Effector CD4-positive, alpha-beta T cell (primary cell): ENCODE data around the gene PCK1. TPM values are rescaled to one million over a fixed set of nuclear protein-coding genes. Genes with fewer than 3 reads are reported as not detected.
"Not testable (repeated sequence)": the region's sequence is repeated elsewhere in the genome, so short reads cannot be mapped to it uniquely, and the experiment has no call there.

Experiments used
- DNase-seq: peaks from one replicate; pipeline ENCODE4 v3.0.0-alpha.2; 2020
- total RNA-seq: gene quantifications from one replicate; lab custom pipeline; 2026; lab: John Stamatoyannopoulos, UW

Gene PCK1
- total RNA-seq: not detected

- DNase-seq: no peak
Observed at GRCh38 chr20:57560554-57561355, at the start of gene PCK1. TSS of gene PCK1 (plus strand) at chr20:57561110. CDS start at chr20:57561412, 302 bp downstream.

- DNase-seq: not testable (repeated sequence)
Observed at GRCh38 chr20:57511709-57512108, 49.2 kb upstream of the PCK1 start.

DNA sequence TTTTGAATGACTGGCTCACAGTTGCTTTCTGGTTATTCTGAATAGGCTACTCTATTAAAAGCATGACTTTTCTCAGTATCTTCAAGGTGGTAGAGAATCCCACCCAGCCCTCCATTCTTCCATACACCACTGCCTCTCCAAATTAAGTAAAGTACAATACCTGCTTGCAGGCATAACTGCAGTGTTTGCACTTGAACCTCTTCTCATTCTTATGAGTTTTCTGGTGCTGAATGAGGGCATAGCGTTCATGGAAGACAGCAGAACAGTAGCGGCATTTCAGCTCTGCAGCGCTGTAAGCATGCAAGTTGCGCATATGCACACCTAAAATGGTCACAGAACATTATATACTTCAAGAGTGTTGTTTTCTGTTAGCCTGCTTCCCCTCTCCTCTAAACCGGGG lies 48.5 kb upstream of the PCK1 start:
- no peak for DNase-seq

DNA sequence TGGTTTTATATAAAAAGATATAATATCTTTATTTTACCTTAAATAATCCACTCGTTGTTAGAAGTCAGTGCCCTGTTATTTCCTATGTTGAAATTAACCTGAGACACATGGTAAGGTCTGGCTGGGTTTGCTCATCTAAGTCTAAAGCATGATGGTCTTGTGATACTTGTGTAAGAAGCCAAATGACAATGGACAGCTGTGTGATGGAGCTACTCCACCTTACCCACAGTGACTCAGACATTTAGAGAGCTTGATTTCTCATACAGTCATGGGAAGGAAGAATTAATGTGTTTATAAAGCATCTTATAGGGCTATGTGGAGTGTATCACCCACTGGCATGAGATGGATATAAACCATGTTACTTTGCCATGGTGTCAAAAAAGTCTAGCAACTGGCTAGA lies 47.7 kb upstream of the PCK1 start:
- DNase-seq: no peak

GRCh38 chr20:57514273-57514751 lies 46.6 kb upstream of the PCK1 start:
- DNase-seq: no peak

- DNase-seq: no peak
Observed at GRCh38 chr20:57517904-57518303, 43.0 kb upstream of the PCK1 start.

DNA sequence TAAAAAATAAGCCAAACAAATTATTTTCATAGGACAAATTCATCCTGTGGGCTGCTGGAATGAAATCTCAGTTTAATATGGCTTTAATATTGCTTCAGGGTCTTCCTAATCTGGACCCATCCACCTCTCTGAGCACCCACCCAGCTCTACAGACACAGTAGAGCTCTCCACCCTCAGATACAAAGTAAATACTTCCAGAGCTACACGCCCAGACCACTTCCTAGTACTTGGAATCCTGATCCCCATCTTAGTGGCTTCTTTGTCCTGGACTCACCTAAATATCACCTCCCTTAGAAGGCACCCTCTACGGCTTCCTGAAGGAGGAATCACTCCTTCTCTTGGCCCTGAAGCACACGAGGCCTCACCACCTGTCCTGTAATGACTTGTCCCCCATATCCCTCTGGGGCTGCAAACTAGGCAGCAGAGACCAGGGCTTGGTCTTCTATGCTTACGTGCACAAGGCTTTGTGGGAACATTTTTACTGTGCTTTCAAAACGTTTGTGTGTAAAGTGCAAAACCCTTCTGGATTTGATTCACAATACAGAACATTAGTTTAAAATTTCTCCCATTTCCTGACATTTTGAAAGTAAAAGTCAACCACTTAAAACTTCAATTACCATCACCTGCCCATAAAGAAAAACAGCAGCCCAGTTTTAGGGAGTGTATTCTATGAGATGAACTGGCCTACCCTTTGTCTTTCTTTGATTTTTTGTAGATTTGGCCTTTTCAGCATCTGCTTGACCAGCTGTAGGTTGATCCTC lies 38.4 kb upstream of the PCK1 start:
- no peak for DNase-seq

DNA sequence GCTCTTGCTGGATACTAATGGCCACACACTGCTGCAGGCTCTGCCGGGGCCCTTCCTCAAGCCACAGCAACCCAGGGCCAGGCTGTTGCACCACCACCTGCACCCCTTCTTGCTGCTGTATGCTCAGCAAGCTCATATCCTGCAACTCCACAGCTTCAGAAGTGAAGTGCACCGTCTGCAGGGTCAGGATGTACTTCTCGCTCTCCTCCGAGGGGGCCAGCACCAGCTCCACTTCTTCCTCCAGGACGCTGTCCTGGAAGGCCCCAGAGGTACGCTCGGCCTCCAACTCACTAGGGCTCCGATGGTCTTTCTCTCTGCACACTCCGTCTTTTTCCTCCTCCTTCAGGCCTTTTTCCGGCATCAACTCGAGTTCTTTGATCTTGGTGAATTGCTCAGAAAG lies 37.1 kb upstream of the PCK1 start:
- no peak for DNase-seq

GRCh38 chr20:57524511-57525176 lies 36.3 kb upstream of the PCK1 start, which contains the start of gene CTCFL:
TSS of gene CTCFL (minus strand) at chr20:57525140. CDS start at chr20:57524205, 935 bp downstream.
- DNase-seq: no peak

- DNase-seq: no peak
Observed at GRCh38 chr20:57525328-57526086, 35.4 kb upstream of the PCK1 start.

GRCh38 chr20:57526087-57526884 lies 34.6 kb upstream of the PCK1 start:
- no peak for DNase-seq

- no peak for DNase-seq
Observed at GRCh38 chr20:57526885-57527460, 33.9 kb upstream of the PCK1 start.

DNA sequence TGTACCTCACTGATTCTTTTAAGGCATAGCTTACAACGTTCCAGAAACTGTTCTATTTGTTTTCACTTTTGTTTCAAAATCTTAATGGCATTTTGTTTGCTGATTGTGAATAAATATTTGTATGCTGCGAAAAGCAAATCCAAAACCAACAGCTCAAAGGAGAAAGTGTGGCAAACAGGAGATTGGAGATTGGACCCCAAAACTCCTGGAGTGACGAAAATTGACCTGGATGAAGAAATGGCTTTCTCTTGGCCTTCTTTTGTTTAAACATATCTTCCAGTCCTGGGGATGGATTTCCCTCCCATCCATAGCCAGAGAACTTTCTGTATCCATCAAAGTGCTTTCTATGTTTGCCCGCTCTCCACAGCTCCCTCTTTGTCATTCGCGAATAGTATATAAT lies 33.2 kb upstream of the PCK1 start:
- no peak for DNase-seq

DNA sequence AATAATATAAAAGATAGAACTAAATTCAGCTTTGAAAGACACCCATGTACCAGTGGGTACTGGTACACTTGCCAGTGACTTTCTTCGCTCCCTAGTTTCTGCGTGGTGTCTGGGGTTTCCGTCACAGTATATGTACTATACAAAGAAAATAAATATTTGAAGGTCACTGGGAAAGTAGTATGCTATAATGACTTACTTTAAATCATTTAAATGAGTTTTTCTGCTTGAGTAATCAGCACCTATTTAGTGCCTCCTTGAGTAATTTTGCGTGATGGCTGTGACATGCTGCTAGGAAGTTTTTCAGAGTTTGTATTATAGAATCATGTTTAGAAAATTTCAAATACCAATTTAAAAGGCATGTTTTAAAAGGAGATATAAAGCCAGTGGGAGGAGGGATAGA lies 32.8 kb upstream of the PCK1 start:
- DNase-seq: no peak

- DNase-seq: no peak
Observed at GRCh38 chr20:57529160-57529585, 31.7 kb upstream of the PCK1 start.

DNA sequence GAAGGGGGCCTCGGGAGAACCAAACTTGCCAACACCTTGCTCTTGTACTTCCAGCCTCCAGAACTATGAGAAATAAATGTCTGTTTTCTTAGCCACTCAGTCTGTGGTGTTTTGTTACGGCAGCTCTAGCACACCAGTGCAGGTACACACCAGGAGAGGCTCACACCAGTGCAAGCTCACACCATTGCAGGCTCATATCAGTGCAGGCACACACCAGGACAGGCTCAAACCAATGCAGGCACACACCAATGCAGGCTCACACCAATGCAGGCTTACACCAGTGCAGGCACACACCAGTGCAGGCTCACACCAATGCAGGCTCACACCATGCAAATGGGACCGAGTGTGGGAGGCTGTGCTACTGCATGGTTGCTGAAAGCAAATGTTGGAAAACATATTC lies 31.1 kb upstream of the PCK1 start:
- no peak for DNase-seq

GRCh38 chr20:57530327-57530981 lies 30.5 kb upstream of the PCK1 start:
- no peak for DNase-seq

DNA sequence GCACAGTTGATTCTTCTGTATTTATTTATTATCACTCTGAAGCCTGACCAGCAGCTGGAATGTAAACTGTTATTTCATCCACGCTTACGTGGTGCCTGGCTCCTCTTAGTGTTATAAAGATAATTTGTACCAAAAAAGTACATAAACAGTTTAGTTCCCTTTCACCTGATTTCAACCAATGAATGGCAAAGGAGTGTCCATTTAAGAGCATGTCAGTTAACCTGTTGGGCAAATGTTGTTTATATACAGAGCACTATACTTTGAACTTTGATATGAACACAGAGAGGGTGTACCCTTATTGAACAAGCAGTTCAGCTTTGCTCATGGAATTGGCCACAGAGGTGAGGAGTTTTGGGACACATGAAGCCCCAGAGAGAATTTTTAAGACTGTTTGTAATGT lies 28.8 kb upstream of the PCK1 start:
- DNase-seq: no peak

DNA sequence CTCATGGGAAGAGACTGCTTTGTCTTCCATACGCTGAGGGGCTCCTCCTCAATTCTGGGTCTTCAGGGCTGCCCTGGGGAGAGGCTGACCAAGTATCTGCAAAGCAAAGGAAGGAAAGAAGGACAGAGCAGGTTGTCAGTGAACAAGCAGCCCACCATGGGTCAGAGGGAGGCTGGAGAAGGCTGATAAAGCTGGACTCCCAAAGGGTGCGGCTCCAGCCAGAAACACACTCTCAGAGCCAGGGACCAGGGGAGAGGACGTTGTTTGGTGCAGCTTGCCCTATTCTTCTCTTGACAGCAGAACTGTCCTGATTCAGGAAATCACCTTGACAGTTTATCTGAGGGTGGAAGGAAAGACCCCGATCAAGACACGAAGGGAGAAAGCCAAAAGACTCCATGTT lies 25.6 kb upstream of the PCK1 start:
- no peak for DNase-seq

DNA sequence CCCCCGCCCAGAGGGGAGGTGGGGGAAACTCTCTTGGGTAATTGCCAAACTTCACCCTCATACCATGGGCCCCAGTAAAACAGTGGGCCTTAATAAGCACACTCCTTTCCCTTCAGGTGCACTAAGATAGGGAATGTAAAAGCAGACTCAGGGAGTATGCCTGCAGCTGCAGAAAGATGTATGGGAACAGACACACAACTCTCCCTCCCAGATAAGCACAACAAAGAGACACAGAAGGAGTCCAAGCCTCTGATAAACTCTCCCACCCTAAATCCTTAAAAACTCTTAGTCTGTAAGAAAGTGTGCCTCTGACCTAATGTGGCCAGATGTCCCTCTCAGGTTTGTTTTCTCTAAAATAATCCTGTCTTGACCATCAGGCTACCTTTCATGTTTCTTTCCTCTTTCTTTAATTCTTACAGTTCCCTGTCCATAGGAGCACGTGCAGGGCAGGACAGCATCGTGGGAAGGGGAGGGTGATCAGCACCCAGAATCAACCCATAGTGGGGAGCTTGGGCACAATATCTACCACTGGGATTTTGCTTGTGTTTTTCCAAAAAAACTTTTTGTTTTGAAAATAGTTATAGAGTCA lies 24.7 kb upstream of the PCK1 start:
- DNase-seq: no peak
